GM23338 (cell line): ENCODE results near the gene FAM83F. TPM values are rescaled to one million over a fixed set of nuclear protein-coding genes. Genes with fewer than 3 reads are reported as not detected.

ENCODE experiments used
- ATAC-seq: fragments of 200-7000 bp; cut with Tn5 transposase; 3 replicates; pipeline ENCODE4 v1.9.1; 2020
- DNase-seq: peaks from one replicate; pipeline ENCODE4 v3.0.0-alpha.2; 2015; ENCODE audit warnings: low spot score
- H2AFZ ChIP-seq: fragments of 200-600 bp; sonication (generic); 2 replicates; pipeline ENCODE4 v1.8.0; 2016; ENCODE audit warnings: antibody characterized with exemption, mild to moderate bottlenecking, moderate library complexity
- H3F3A ChIP-seq: fragments of 200-600 bp; sonication (generic); replicated peaks from 2 replicates; pipeline ENCODE4 v1.8.0; 2017; ENCODE audit warnings: antibody characterized with exemption, mixed run types, low read depth
- H3K27ac ChIP-seq: fragments of 200-600 bp; sonication (generic); 2 replicates; pipeline ENCODE4 v1.6.1; 2016; ENCODE audit warnings: low read depth
- H3K27me3 ChIP-seq: fragments of 200-600 bp; sonication (generic); 2 replicates; pipeline ENCODE4 v1.8.0; 2016; ENCODE audit warnings: mild to moderate bottlenecking, mixed run types, moderate library complexity; ENCODE audit not compliant: insufficient read depth
- H3K36me3 ChIP-seq: fragments of 200-600 bp; sonication (generic); 2 replicates; pipeline ENCODE4 v1.8.0; 2016; ENCODE audit warnings: mild to moderate bottlenecking; ENCODE audit not compliant: insufficient read depth
- H3K4me1 ChIP-seq: fragments of 200-600 bp; sonication (generic); 2 replicates; pipeline ENCODE4 v1.8.0; 2016; ENCODE audit warnings: mild to moderate bottlenecking, moderate library complexity; ENCODE audit not compliant: insufficient read depth
- H3K4me2 ChIP-seq: fragments of 200-600 bp; sonication (generic); 2 replicates; pipeline ENCODE4 v1.7.1; 2017; ENCODE audit warnings: mixed run types
- H3K4me3 ChIP-seq: fragments of 200-600 bp; sonication (generic); 2 replicates; pipeline ENCODE4 v1.6.1; 2016; ENCODE audit warnings: mixed run types
- H3K79me2 ChIP-seq: fragments of 200-600 bp; sonication (generic); replicated peaks from 2 replicates; pipeline ENCODE4 v1.8.0; 2017; ENCODE audit warnings: mild to moderate bottlenecking; ENCODE audit not compliant: insufficient read depth
- H3K9me2 ChIP-seq: fragments of 200-600 bp; sonication (generic); 2 replicates; pipeline ENCODE4 v1.8.0; 2017; ENCODE audit not compliant: insufficient read depth
- H4K20me1 ChIP-seq: fragments of 200-600 bp; sonication (generic); replicated peaks from 2 replicates; pipeline ENCODE4 v1.8.0; 2017; ENCODE audit warnings: mild to moderate bottlenecking; ENCODE audit not compliant: insufficient read depth
- H3K27ac Mint-ChIP-seq: 2 replicates; pipeline ENCODE4 v1.8.0; 2020; ENCODE audit warnings: inconsistent platforms, mild to moderate bottlenecking, moderate library complexity, mixed read lengths
- H3K27me3 Mint-ChIP-seq: 3 replicates; pipeline ENCODE4 v1.8.0; 2022; ENCODE audit warnings: low read depth, mild to moderate bottlenecking, moderate library complexity, mixed read lengths, inconsistent platforms; ENCODE audit not compliant: insufficient read depth, poor library complexity
- H3K36me3 Mint-ChIP-seq: 3 replicates; pipeline ENCODE4 v1.8.0; 2021; ENCODE audit warnings: low read depth, mild to moderate bottlenecking, inconsistent platforms, moderate library complexity, mixed read lengths
- H3K4me1 Mint-ChIP-seq: 3 replicates; pipeline ENCODE4 v1.8.0; 2020; ENCODE audit warnings: mild to moderate bottlenecking, inconsistent platforms, mixed read lengths
- H3K4me3 Mint-ChIP-seq: 3 replicates; pipeline ENCODE4 v1.8.0; 2021; ENCODE audit warnings: moderate library complexity, mild to moderate bottlenecking, inconsistent platforms, mixed read lengths
- H3K9me3 Mint-ChIP-seq: 3 replicates; pipeline ENCODE4 v1.8.0; 2020; ENCODE audit warnings: moderate library complexity, mild to moderate bottlenecking, inconsistent platforms, mixed read lengths
- EZH2 ChIP-seq: fragments of 200-600 bp; sonication (generic); IDR thresholded peaks from one replicate; pipeline ENCODE4 v1.8.0; 2017; ENCODE audit warnings: antibody characterized with exemption, mild to moderate bottlenecking, low read depth; ENCODE audit not compliant: unreplicated experiment
- JUNB ChIP-seq: IDR thresholded peaks from one replicate; pipeline ENCODE4 v1.6.1; 2016; ENCODE audit warnings: antibody characterized with exemption; ENCODE audit not compliant: unreplicated experiment
- NANOG ChIP-seq: IDR thresholded peaks from 2 replicates; pipeline ENCODE4 v1.6.1; 2016; ENCODE audit warnings: antibody characterized with exemption, borderline replicate concordance
- POLR2AphosphoS5 ChIP-seq: IDR thresholded peaks from 2 replicates; pipeline ENCODE4 v1.6.1; 2016; ENCODE audit warnings: antibody characterized with exemption, low read depth
- STAT1 ChIP-seq: IDR thresholded peaks from one replicate; pipeline ENCODE4 v1.6.1; 2016; ENCODE audit warnings: antibody characterized with exemption; ENCODE audit not compliant: unreplicated experiment
- ZNF114 ChIP-seq: fragments of 250-450 bp; sonication (Bioruptor Pico); IDR thresholded peaks from 2 replicates; pipeline ENCODE4 v1.5.0; 2020; ENCODE audit warnings: mild to moderate bottlenecking, moderate library complexity
- ZNF331 ChIP-seq: fragments of 250-450 bp; sonication (Bioruptor Pico); IDR thresholded peaks from 2 replicates; pipeline ENCODE4 v1.5.0; 2020; ENCODE audit warnings: low read depth, mild to moderate bottlenecking, moderate library complexity
- ZNF462 ChIP-seq: fragments of 250-450 bp; sonication (Bioruptor Pico); IDR thresholded peaks from 2 replicates; pipeline ENCODE4 v1.5.0; 2020; ENCODE audit warnings: mild to moderate bottlenecking, moderate library complexity
- polyA plus RNA-seq: library from polyadenylated mRNA; unstranded; fragments of >200 nt; fragmentation: Nextera tagmentation; extraction: Ambion mirVana; gene quantifications from 2 replicates; pipeline ENCODE4 v1.2.1, GENCODE V29; 2016
- total RNA-seq: library from RNA; depleted of rRNA; stranded (reverse); fragments of >200 nt; shearing (Covaris generic); gene quantifications from 2 replicates; pipeline ENCODE4 v1.2.3, GENCODE V29; 2014

The FAM83F gene
- total and polyA plus RNA-seq, 2 experiments from 2014 or later = 3.7 to 15.9 TPM

- no peak for TF ChIP-seq STAT1
- TF ChIP-seq NANOG = no peak
- no peak for TF ChIP-seq JUNB
- no peak for TF ChIP-seq ZNF331 (CRISPR knock-in tag)
- TF ChIP-seq POLR2AphosphoS5 = no peak
- TF ChIP-seq ZNF462 (CRISPR knock-in tag) = no peak
- TF ChIP-seq EZH2 = no peak
Measured at GRCh38 chr22:39965748-39966147, 29.0 kb upstream of the FAM83F start (continued).

- Histone ChIP-seq H4K20me1 (no peaks in the 10 kb centered on the region), H3K4me1 (peaks cover 4% of the 10 kb centered on the region; the same call in 1 of the 2 replicates), H3K27ac (no peak overlapping the region), H3K27me3 (no peaks in the 10 kb centered on the region), H3K4me2 (no peak overlapping the region), H2AFZ (no peak overlapping the region), H3K79me2 (no peaks in the 10 kb centered on the region), H3K9me2 (no peaks in the 10 kb centered on the region), H3K4me3 (no peak overlapping the region), H3F3A (0 out of 2 replicates have a peak, but pooled peaks cover 5% of the 10 kb centered on the region), H3K36me3 (no peaks in the 10 kb centered on the region)
- no peaks in the 10 kb centered on the region for H3K36me3 Mint-ChIP-seq
- peaks cover 9% of the 10 kb centered on the region; the same call in 2 of the 3 replicates for H3K4me1 Mint-ChIP-seq
- H3K27ac Mint-ChIP-seq = no peak overlapping the region
- H3K9me3 Mint-ChIP-seq = no peaks in the 10 kb centered on the region
- ATAC-seq (no peak), DNase-seq (no peak)
- no peak overlapping the region for H3K4me3 Mint-ChIP-seq
- H3K27me3 Mint-ChIP-seq = peaks cover 4% of the 10 kb centered on the region
- TF ChIP-seq STAT1 = no peak
- TF ChIP-seq ZNF114 = no peak
Measured at GRCh38 chr22:39966470-39966869, 28.3 kb upstream of the FAM83F start.
